Fibroblast of the aortic adventitia (primary cell): ENCODE results near the gene ANKHD1. TPM values are rescaled to one million over a fixed set of nuclear protein-coding genes. Genes with fewer than 3 reads are reported as not detected.
"Not testable (repeated sequence)": the region's sequence is repeated elsewhere in the genome, so short reads cannot be mapped to it uniquely, and the experiment has no call there.

Experiments used
- DNase-seq: peaks from one replicate; pipeline ENCODE4 v3.0.0-alpha.2; 2010; ENCODE audit warnings: low read depth
- H3K4me3 ChIP-seq: 2 replicates; pipeline ENCODE4 v1.5.1; 2011; ENCODE audit warnings: low read depth, mild to moderate bottlenecking, control low read depth, low read length, moderate library complexity
- total RNA-seq: library from RNA; depleted of rRNA; stranded (reverse); fragments of >200 nt; gene quantifications from 2 replicates; pipeline ENCODE4 v1.2.3, GENCODE V29; 2012; ENCODE audit warnings: low replicate concordance
- TF ChIP-seq, protein P1 (sequence below): IDR thresholded peaks from 2 replicates; pipeline ENCODE4 v1.5.1; 2011; ENCODE audit warnings: mild to moderate bottlenecking, low read length, control low read depth, inconsistent platforms; ENCODE audit not compliant: insufficient read depth

Gene ANKHD1
- total RNA-seq, 1 donor = 71.1 TPM

DNA sequence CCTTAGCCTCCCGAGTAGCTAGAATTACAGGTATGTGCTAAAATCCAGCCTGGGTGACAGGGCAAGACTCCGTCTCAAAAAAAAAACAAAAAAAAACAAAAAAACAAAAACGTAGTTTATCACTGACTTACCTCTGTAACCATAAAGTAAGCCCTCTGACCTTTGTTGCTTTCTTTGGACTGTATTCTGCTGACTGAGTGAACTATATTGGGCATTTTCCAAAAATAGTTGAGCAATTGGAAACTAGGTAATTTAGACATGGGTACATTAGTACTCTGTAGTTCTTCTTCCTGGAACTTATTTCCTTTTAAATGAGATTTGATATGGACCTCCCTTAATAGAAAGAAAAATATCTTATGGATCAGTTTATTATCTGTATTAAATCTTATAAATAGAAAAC is 66.6 kb downstream of the ANKHD1 start:
- DNase-seq = peak; percentile 26
- no peak overlapping the region for H3K4me3 ChIP-seq
- TF ChIP-seq, protein P1, sequence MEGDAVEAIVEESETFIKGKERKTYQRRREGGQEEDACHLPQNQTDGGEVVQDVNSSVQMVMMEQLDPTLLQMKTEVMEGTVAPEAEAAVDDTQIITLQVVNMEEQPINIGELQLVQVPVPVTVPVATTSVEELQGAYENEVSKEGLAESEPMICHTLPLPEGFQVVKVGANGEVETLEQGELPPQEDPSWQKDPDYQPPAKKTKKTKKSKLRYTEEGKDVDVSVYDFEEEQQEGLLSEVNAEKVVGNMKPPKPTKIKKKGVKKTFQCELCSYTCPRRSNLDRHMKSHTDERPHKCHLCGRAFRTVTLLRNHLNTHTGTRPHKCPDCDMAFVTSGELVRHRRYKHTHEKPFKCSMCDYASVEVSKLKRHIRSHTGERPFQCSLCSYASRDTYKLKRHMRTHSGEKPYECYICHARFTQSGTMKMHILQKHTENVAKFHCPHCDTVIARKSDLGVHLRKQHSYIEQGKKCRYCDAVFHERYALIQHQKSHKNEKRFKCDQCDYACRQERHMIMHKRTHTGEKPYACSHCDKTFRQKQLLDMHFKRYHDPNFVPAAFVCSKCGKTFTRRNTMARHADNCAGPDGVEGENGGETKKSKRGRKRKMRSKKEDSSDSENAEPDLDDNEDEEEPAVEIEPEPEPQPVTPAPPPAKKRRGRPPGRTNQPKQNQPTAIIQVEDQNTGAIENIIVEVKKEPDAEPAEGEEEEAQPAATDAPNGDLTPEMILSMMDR = no peak

DNA sequence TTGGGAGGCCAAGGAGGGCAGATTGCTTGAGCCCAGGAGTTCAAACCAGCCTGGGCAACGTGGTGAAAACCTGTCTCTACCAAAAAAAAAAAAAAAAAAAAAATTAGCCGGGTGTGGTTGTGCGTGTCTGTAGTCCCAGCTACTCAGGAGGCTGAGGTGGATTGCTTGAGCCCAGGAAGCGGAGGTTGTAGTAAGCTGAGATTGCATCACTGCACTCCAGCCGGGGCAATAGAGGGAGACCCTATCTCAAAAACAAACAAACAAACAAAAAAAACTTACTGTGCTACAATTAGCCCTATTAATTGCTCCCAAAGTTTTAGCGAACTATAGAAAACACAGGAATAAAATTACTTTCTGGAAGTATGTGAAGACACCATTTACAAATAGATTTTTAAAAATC is 67.6 kb downstream of the ANKHD1 start:
- DNase-seq = no peak
- TF ChIP-seq, protein P1 = no peak
- no peak overlapping the region for H3K4me3 ChIP-seq

DNA sequence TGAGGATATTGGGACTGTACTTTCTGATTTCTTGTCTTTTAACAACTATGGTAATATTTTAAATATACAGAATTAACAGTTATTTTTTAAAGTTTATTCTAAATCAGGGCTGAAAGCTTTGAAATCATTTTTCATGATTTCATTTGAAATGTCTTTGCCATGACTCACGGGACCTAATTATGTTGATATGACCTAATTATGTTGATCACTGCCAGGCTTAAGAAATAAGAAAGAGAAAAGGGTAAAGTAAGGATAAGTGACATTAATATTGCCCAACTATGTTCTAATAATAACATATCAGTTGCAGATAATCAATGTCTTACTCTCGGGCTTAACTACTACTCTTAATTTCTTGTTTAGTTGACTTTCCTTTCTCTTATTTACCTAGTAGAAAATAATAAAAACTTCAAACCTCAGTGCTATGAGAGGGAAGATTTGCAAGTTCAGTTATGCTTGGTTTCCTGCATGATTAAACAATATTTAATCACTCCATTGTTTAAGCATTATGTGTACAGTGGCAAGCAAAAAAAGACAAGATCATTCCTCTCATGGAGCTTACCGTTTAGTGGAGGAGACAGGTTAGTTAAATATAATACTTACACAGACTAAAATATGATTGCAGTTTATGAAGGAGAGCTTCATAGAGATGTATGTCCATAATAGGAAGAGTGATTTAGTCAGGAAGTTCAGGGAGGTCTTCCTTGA is 78.8 kb downstream of the ANKHD1 start:
- peak; percentile 12 for DNase-seq
- TF ChIP-seq, protein P1 = no peak
- H3K4me3 ChIP-seq = no peak overlapping the region

DNA sequence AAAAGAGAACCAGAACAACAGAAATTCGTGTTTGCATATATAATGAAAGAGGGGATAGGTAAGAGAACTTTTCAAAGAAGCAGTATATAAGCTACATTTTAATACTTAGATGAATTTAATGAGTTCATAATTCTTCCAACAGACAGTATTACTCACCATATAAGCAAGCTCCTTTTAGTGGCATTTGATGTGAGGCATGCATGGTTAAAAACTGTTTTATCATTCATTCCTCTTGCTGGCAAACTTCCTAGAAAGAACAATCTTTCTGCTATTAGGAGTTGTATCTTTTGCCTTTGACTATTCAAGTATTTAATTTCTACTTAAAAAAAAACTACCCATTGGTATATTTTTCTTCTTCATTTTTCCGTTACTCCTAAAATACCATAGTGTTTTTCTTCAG is 80.1 kb downstream of the ANKHD1 start:
- TF ChIP-seq, protein P1 = no peak
- no peak overlapping the region for H3K4me3 ChIP-seq
- DNase-seq = peak; percentile 79

DNA sequence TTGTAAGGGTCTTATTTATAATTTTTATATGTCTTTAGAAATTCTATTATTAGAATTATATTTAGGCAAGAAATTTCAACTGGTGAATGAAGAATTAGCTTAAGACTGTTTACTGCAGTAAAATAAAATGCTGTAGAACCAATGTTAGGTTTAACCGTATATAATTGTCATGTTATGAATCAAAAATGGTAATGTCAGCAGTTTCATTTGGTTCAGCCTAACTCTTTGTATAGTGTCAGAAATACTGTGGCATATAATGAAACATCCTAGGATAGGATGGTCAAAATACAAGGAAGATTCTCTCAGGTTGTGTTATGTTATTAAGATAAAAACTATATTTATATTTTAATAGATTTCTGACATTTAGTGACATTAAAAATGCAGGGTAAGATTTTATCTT is 81.4 kb downstream of the ANKHD1 start:
- DNase-seq = no peak
- H3K4me3 ChIP-seq = no peak overlapping the region
- TF ChIP-seq, protein P1 = no peak

DNA sequence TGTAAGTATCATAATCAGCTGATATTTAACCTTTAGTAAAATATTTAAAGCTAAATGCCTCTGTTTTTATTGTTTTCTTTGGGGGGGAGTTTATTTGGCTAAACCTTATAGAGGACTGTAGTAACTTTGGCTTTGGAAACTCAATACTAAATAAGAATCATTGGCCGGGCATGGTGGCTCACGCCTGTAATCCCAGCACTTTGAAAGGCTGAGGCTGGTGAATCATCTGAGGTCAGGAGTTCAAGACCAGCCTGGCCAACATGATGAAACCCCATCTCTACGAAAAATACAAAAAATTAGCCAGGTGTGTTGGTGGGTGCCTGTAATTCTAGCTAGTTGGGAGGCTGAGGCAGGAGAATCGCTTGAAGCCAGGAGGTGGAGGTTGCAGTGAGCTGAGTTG is 86.5 kb downstream of the ANKHD1 start:
- H3K4me3 ChIP-seq, DNase-seq: not testable (repeated sequence)

DNA sequence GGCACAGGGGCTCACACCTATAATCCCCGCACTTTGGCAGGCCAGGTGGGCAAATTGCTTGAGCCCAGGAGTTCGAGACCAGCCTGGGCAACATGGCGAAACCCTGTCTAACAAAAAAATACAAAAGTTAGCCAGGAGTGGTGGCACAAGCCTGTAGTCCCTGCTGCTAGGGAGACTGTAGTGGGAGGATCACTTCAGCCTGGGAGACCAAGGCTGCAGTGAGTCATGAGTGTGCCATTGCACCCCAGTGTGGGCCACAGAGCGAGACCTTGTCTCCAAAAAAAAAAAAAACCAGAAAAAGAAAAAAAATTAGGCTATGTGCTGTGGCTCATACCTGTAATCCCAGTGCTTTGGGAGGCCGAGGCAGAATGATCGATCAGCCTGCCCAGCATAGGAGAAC is 87.3 kb downstream of the ANKHD1 start:
- no peak for DNase-seq
- TF ChIP-seq, protein P1 = no peak
- H3K4me3 ChIP-seq = no peak overlapping the region
